ENCODE data around the gene PVRIG.
"Not testable (repeated sequence)": the region's sequence is repeated elsewhere in the genome, so short reads cannot be mapped to it uniquely, and the experiment has no call there.

The PVRIG gene

DNA sequence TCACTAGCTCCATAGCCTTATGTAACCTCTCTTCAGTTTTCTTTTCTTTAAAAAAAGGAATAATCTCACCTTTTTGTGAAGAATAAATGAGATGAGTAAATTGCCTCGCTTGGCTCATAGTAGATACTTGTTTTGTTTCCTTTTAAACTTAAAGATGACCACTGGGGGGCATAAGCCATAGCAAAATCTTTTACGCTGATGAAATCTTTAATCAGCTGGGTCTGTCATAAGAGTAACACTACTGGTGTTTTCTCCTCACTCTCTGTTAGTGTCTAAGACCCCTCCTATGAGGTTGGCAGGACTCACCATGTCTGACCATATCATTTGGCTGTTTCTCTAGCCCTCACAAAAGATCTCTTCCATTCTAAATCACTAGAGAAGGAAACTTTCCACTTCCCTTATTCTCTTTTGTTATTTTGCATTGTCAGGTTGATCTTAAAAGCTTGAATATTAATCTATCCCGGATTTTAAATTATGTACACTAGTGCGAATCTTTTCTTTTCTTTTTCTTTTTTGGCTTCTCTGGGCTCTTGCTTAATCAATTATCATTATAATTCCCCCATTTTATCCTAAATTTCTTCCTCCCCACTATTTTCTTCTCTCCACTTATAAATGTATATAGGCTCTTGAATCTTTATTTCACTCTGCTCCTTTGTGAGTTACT, 29.6 kb upstream of the PVRIG start:
- TF ChIP-seq, protein P1, sequence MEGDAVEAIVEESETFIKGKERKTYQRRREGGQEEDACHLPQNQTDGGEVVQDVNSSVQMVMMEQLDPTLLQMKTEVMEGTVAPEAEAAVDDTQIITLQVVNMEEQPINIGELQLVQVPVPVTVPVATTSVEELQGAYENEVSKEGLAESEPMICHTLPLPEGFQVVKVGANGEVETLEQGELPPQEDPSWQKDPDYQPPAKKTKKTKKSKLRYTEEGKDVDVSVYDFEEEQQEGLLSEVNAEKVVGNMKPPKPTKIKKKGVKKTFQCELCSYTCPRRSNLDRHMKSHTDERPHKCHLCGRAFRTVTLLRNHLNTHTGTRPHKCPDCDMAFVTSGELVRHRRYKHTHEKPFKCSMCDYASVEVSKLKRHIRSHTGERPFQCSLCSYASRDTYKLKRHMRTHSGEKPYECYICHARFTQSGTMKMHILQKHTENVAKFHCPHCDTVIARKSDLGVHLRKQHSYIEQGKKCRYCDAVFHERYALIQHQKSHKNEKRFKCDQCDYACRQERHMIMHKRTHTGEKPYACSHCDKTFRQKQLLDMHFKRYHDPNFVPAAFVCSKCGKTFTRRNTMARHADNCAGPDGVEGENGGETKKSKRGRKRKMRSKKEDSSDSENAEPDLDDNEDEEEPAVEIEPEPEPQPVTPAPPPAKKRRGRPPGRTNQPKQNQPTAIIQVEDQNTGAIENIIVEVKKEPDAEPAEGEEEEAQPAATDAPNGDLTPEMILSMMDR (IDR thresholded peaks at IDR 0.05; ENCODE audit: borderline replicate concordance, insufficient read depth, low read depth, low read length), result peak; percentile 12; the same call in 1 of the 2 replicates
- H3K4me3 ChIP-seq (ENCODE audit: low read depth, low read length), result no peak overlapping the region

DNA sequence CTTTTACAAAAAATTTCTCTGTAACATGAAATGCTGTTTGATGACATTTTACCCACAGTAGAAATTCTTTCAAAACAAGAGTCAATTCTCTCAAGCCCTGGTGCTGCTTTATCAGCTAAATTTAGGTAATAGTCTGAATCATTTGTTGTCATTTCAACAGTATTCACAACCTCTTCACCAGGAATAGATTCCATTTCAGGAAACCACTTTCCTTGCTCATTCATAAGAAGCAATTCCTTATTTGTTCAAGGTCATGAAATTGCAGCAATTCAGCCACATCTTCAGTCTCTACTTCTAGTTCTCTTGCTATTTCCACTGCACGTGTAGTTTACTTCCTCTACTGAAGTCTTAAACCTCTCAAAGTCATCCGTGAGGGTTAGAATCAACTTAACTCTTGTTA, 28.0 kb upstream of the PVRIG start:
- TF ChIP-seq, protein P1 (IDR thresholded peaks at IDR 0.05; ENCODE audit: borderline replicate concordance, insufficient read depth, low read depth, low read length), result no peak
- no peak overlapping the region for H3K4me3 ChIP-seq (ENCODE audit: low read depth, low read length)

DNA sequence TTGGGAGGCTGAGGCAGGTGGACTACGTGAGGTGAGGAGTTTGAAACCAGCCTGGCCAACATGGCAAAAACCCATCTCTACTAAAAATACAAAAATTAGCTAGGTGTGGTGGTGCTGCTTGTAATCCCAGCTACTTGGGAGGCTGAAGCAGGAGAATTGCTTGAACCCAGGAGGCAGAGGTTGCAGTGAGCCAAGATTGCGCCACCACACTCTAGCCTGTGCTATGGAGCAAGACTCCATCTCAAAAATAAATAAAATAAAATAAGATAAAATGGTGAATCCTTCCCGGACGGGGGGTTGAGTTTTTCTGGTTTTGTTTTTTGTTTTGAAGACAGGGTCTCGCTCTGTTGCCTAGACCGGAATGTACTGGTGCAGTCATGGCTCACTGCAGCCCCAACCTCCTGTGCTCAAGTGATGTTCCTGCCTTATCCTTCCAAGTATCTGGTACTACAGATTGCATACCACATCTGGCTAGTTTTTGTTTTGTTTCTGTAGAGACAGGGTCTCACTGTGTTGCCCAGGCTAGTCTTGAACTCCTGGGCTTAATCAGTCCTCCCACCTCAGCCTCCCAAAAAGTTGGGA, 27.4 kb upstream of the PVRIG start:
- H3K4me3 ChIP-seq (ENCODE audit: low read depth, low read length), result not testable (repeated sequence)

DNA sequence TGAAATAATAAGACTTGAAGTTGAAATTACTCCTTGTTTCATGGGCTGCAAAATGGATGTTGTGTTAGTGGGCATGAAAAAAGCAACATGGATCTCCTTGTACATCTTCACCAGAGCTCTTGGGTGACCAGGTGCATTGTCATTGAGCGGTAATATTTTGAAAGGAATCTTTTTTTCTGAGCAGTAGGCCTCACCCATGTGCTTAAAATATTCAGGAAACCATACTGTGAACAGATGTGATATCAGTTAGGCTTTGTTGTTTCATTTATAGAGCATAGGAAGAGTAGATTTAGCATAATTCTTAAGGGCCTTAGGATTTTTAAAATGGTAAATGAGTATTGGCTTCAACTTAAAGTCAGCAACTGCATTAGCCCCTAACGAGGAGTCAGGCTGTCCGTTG, 26.8 kb upstream of the PVRIG start:
- TF ChIP-seq, protein P1 (IDR thresholded peaks at IDR 0.05; ENCODE audit: borderline replicate concordance, insufficient read depth, low read depth, low read length), result no peak
- no peak overlapping the region for H3K4me3 ChIP-seq (ENCODE audit: low read depth, low read length)

DNA sequence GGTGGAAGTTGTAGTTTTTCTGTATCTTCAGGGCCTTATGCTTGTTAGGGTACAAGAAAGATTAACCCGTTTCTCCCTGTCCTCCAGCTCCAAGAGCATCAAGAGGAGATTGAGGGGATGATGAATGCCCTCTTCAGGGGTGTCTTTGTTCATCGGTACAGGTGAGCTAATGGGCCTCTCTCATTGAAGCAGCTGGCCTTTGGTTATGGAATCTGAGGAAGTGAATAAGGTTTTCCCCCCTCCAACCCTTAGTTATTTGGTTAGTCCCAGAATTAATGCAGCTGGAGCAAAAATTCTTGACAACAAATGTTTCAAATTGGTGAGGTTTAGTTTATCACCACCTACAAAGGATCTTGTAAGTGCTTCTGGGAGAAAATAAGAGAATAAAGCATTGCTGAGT, 24.5 kb upstream of the PVRIG start:
- no peak overlapping the region for H3K4me3 ChIP-seq (ENCODE audit: low read depth, low read length)
- TF ChIP-seq, protein P1 (IDR thresholded peaks at IDR 0.05; ENCODE audit: borderline replicate concordance, insufficient read depth, low read depth, low read length), result no peak

DNA sequence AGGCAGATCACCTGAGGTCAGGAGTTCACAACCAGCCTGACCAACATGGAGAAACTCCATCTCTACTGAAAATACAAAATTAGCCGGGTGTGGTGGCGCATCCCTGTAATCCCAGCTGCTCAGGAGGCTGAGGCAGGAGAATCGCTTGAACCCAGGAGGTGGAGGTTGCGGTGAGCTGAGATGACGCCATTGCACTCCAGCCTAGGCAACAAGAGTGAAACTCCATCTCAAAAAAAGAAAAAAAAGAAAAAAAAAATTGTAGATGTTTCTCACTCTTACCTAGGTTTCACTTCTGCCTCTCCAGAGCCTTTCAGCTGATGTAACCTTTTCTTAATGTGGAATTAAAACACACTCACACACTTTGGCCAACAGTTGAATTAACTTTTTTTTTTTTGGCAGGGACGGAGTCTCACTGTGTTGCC, 23.8 kb upstream of the PVRIG start:
- H3K4me3 ChIP-seq (ENCODE audit: low read depth, low read length), result not testable (repeated sequence)

DNA sequence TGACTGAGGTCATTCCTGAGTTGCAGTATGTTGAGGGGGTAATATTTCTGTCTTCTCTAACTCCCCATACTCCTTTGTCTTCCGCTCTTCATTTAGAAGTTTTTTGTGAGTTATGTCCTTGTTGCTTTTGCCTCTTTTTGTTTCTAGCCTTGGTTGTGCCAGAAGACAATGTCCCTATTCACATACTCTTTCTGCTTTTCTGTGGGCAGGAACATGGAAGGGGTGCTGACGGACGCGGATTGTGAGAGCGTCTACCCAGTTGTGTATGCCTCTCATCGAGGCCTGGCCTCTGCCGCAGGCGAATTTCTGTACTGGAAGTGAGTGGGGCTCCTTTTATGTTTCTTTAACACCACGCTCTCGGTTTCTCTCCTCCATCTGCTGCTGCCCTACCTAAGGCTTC, 21.5 kb upstream of the PVRIG start:
- TF ChIP-seq, protein P1 (IDR thresholded peaks at IDR 0.05; ENCODE audit: borderline replicate concordance, insufficient read depth, low read depth, low read length), result no peak

DNA sequence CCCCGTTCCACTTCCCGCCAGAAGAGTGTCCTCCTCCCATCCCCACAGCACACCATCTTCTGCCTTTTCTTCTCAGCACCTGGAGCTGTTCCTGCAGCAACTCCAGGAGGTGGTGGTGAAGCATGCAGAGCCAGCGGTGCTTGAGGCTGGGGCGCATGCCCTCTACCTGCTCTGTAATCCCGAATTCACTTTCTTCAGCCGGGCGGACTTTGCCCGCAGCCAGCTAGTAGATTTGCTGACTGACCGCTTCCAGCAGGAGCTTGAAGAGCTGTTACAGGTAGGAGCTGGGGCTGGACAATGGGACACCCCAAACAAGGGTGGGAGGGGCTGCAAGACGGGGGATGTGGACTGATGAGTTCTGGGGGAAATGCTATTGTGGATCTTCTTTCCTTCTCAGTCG, 19.1 kb upstream of the PVRIG start:
- TF ChIP-seq, protein P1 (IDR thresholded peaks at IDR 0.05; ENCODE audit: borderline replicate concordance, insufficient read depth, low read depth, low read length), result no peak
- no peak overlapping the region for H3K4me3 ChIP-seq (ENCODE audit: low read depth, low read length)

More for the DNA sequence above, 21.5 kb upstream of the PVRIG start:
- H3K4me3 ChIP-seq (ENCODE audit: low read depth, low read length), result no peak overlapping the region
